Peyer's patch (tissue), 4 donors: ENCODE data around the gene ABCC5.

Experiments
- CTCF ChIP-seq, 6 experiments: fragments of 450-650 bp in 4 of 6; fragments of 200-600 bp in 2 of 6; sonication (generic) in 1 of 6; IDR thresholded peaks; one replicate each; pipeline ENCODE4 v1.5.1; 2017 to 2019; ENCODE audit warnings: antibody characterized with exemption in 6 of 6, mild to moderate bottlenecking in 3 of 6, moderate library complexity in 1 of 6
- POLR2A ChIP-seq, 2 donors: fragments of 450-650 bp; IDR thresholded peaks; one replicate each; pipeline ENCODE4 v1.5.1; 2017; ENCODE audit warnings: antibody characterized with exemption in 2 of 2, mild to moderate bottlenecking in 2 of 2, moderate library complexity in 2 of 2

GRCh38 chr3:184042617-184043016 lies 24.9 kb upstream of the ABCC5 start:
- TF ChIP-seq CTCF (IDR thresholded peaks at IDR 0.05) (no peak), POLR2A (IDR thresholded peaks at IDR 0.05) (no peak)
